ENCODE results near the gene METTL25. TPM values are rescaled to one million over a fixed set of nuclear protein-coding genes. Genes with fewer than 3 reads are reported as not detected.

Gene METTL25
- total RNA-seq, 1 experiment from 2014 or later = 3.5 TPM

GRCh38 chr12:82438356-82438755 is 80.0 kb downstream of the METTL25 start:
- ATAC-seq (no peak), DNase-seq (ENCODE audit: low read depth, low spot score) (no peak)
- ChIA-PET CTCF (no interaction called here), POLR2A (no interaction called here)
- BruUV-seq (replicated peaks) = no TSS peak
- in situ Hi-C loops (cut with HindIII; ENCODE audit: low pct_unique_long_range_greater_than_20kb, low sequenced_read_pairs) (no loop called here), intact Hi-C loops (cut with micrococcal nuclease; ENCODE audit: unreplicated experiment) (no loop called here)
- Histone ChIP-seq H3K36me3 (ENCODE audit: control insufficient read depth, insufficient read depth, low read length) (no peaks in the 10 kb centered on the region), H3K9me3 (ENCODE audit: control insufficient read depth, insufficient read depth, low read depth, low read length) (no peaks in the 10 kb centered on the region), H3K4me1 (ENCODE audit: control insufficient read depth, insufficient read depth, low read length) (no peaks in the 10 kb centered on the region), H3K4me3 (ENCODE audit: low read depth in 2 of 2, low read length in 2 of 2) (no peak overlapping the region), H3K27me3 (ENCODE audit: control insufficient read depth, insufficient read depth, low read length) (no peaks in the 10 kb centered on the region), H3K27ac (ENCODE audit: low read length) (no peak overlapping the region)
- TF ChIP-seq TCF7L2 (IDR thresholded peaks at IDR 0.05; ENCODE audit: low read depth, low read length) = no peak
- no peak for TF ChIP-seq CTCF (IDR thresholded peaks at IDR 0.05)
- no peak for TF ChIP-seq REST (IDR thresholded peaks at IDR 0.05; ENCODE audit: insufficient read depth in 1 of 2, low read depth in 2 of 2, low read length in 1 of 2)
- TF ChIP-seq POLR2AphosphoS5 (IDR thresholded peaks at IDR 0.05; ENCODE audit: low read depth, low read length) = no peak
- no peak for TF ChIP-seq SIN3A (IDR thresholded peaks at IDR 0.05; ENCODE audit: borderline replicate concordance, insufficient read depth, low read depth, low read length)

GRCh38 chr12:82440885-82441284 is 82.6 kb downstream of the METTL25 start:
- in situ Hi-C loops (cut with HindIII; ENCODE audit: low pct_unique_long_range_greater_than_20kb, low sequenced_read_pairs) = no loop called here
- no peak for ATAC-seq
- intact Hi-C loops (cut with micrococcal nuclease; ENCODE audit: unreplicated experiment) = no loop called here
- Histone ChIP-seq H3K4me3 (ENCODE audit: low read depth in 2 of 2, low read length in 2 of 2) (no peak overlapping the region), H3K27me3 (ENCODE audit: control insufficient read depth, insufficient read depth, low read length) (no peaks in the 10 kb centered on the region), H3K36me3 (ENCODE audit: control insufficient read depth, insufficient read depth, low read length) (no peaks in the 10 kb centered on the region), H3K27ac (ENCODE audit: low read length) (no peak overlapping the region), H3K9me3 (ENCODE audit: control insufficient read depth, insufficient read depth, low read depth, low read length) (no peaks in the 10 kb centered on the region), H3K4me1 (ENCODE audit: control insufficient read depth, insufficient read depth, low read length) (no peaks in the 10 kb centered on the region)
- CTCF ChIA-PET = interaction anchor here (0.6 kb wide), 1 partner anchor 47 kb away, joined by 3 read pairs; no protein-coding TSS in a partner anchor
- TF ChIP-seq CTCF (IDR thresholded peaks at IDR 0.05) (no peak), SIN3A (IDR thresholded peaks at IDR 0.05; ENCODE audit: borderline replicate concordance, insufficient read depth, low read depth, low read length) (no peak), TCF7L2 (IDR thresholded peaks at IDR 0.05; ENCODE audit: low read depth, low read length) (no peak), POLR2AphosphoS5 (IDR thresholded peaks at IDR 0.05; ENCODE audit: low read depth, low read length) (no peak), REST (IDR thresholded peaks at IDR 0.05; ENCODE audit: insufficient read depth in 1 of 2, low read depth in 2 of 2, low read length in 1 of 2) (no peak)
- no TSS peak for BruUV-seq (replicated peaks)
- POLR2A ChIA-PET = no interaction called here
- no peak for DNase-seq (ENCODE audit: low read depth, low spot score)
